ENCODE measurements around the gene HMCES.

GRCh38 chr3:129352650-129353588, 74.2 kb downstream of the HMCES start:
- no peak for TF ChIP-seq CTCF (conservative IDR thresholded peaks at IDR 0.05)
- TF ChIP-seq ZFX (IDR thresholded peaks at IDR 0.05), result no peak

Data from C4-2B (cell line).